ENCODE data around the gene CRIP3. TPM values are rescaled to one million over a fixed set of nuclear protein-coding genes. Genes with fewer than 3 reads are reported as not detected.

Gene CRIP3
- total and polyA plus RNA-seq, 2 of the 13 experiments (the other 11 are each of a cell fraction or from before 2014, with no cell fraction given), result 6.3 to 9.3 TPM

DNA sequence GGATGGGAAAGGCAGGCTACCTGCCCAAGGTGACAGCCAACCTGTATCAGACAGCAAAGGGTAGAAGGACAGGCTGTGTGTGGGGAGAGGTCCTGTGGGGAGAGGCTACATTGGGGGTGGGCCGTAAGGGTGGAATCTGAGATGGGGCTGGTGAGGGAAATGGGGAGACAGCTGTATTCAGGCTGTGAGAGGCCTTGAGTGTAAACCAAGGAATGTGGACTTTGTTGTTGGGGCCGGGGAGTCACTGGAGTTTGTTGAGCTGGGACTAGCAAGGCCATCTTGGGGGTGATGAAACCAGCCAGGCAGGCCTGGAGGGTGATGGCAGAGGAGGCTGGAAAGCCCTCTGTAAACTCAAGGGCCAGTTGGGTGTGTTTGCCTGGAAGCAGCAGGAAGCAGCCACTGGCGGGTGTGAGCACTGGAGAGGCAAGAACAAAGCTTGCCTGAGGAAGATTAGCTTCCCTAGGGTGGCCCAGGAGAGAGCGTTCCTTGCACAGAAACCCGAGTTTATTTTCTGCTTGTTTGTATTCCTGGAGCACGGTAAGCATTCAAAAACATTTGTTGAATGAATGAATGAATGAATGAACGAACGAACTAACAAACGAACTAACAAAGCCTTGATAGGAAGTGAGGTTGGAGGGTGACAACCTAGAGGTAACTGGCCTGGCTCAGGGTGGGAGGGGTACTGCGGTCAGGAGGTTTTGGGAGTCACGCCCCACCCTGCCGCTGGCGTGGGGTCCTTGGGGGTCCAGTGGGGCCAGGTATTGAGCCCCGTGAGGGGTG is 46.4 kb downstream of the CRIP3 start (continued):
- TF ChIP-seq, protein P1, sequence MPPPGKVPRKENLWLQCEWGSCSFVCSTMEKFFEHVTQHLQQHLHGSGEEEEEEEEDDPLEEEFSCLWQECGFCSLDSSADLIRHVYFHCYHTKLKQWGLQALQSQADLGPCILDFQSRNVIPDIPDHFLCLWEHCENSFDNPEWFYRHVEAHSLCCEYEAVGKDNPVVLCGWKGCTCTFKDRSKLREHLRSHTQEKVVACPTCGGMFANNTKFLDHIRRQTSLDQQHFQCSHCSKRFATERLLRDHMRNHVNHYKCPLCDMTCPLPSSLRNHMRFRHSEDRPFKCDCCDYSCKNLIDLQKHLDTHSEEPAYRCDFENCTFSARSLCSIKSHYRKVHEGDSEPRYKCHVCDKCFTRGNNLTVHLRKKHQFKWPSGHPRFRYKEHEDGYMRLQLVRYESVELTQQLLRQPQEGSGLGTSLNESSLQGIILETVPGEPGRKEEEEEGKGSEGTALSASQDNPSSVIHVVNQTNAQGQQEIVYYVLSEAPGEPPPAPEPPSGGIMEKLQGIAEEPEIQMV (CRISPR knock-in tag; IDR thresholded peaks at IDR 0.05; ENCODE audit: low read depth), result no peak
- TF ChIP-seq SAP130 (CRISPR knock-in tag; IDR thresholded peaks at IDR 0.05; ENCODE audit: low read depth) (0 out of 2 replicates have a peak, but pooled peaks have one; percentile 45), SOX13 (IDR thresholded peaks at IDR 0.05) (no peak), SOX13 (CRISPR knock-in tag; conservative IDR thresholded peaks at IDR 0.05 in 1 of 2, IDR thresholded peaks at IDR 0.05 in 1 of 2) (peak in 1 of 2 experiments; percentile 33; a peak in 1 of 4 replicates), NFIB (CRISPR knock-in tag; IDR thresholded peaks at IDR 0.05; ENCODE audit: borderline replicate concordance) (no peak)
- TF ChIP-seq, protein P2, sequence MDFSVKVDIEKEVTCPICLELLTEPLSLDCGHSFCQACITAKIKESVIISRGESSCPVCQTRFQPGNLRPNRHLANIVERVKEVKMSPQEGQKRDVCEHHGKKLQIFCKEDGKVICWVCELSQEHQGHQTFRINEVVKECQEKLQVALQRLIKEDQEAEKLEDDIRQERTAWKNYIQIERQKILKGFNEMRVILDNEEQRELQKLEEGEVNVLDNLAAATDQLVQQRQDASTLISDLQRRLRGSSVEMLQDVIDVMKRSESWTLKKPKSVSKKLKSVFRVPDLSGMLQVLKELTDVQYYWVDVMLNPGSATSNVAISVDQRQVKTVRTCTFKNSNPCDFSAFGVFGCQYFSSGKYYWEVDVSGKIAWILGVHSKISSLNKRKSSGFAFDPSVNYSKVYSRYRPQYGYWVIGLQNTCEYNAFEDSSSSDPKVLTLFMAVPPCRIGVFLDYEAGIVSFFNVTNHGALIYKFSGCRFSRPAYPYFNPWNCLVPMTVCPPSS (IDR thresholded peaks at IDR 0.05), result no peak

DNA sequence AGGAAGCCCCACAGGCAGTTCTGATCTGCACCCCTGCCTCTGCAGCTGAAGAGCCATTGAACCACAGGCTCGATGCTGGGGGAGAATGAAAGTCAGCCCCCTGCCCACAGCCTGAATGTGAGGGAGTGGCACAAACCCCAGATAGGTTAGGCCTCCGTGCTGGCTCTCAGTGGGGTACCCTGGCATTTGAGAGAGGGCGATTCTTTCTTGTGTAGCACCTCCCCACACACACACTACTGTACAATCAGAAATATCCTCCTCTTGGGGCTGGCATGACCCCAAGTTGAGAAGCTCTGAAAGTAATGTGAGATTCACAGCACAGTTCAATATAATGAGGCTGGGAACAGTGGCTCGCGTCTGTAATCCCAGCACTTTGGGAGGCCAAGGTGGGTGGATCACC is 47.4 kb downstream of the CRIP3 start:
- Histone ChIP-seq H3K27ac (ENCODE audit: extremely low read length, insufficient read depth, low read length) (no peak overlapping the region), H3K4me2 (ENCODE audit: low read depth, low read length) (no peak overlapping the region), H2AFZ (ENCODE audit: low read length) (no peak overlapping the region), H3K4me1 (ENCODE audit: insufficient read depth, low read length) (peaks cover 68% of the 10 kb centered on the region), H3K36me3 (replicated peaks in 1 of 2; ENCODE audit: control insufficient read depth in 1 of 2, insufficient read depth in 2 of 2, low read length in 2 of 2) (no peaks in the 10 kb centered on the region), H3K27me3 (ENCODE audit: control insufficient read depth in 1 of 2, insufficient read depth in 2 of 2, low read length in 2 of 2) (peaks cover 2 to 22% of the 10 kb centered on the region in 2 experiments; a peak in 4 of 5 replicates), H3K4me3 (replicated peaks in 1 of 3; ENCODE audit: insufficient read depth in 1 of 3, low read depth in 2 of 3, low read length in 3 of 3) (no peak overlapping the region), H3K9me3 (ENCODE audit: low read length) (no peaks in the 10 kb centered on the region), H3K9ac (ENCODE audit: insufficient read depth, low read depth, low read length) (no peak overlapping the region), H4K20me1 (ENCODE audit: insufficient read depth, low read length) (no peaks in the 10 kb centered on the region), H3K79me2 (ENCODE audit: insufficient read depth, low read length) (no peaks in the 10 kb centered on the region)
- POLR2A ChIA-PET, result interaction anchor here (0.7 to 20.0 kb wide), 7 partner anchors 13 to 95 kb away, joined by 3 to 314 read pairs (median 5); partner anchors contain the start of gene DNPH1
- no peak for ATAC-seq
- intact Hi-C loops (cut with micrococcal nuclease; ENCODE audit: unreplicated experiment), result loop anchor here (5.0 to 10.0 kb wide), 3 partner anchors 164 to 246 kb away; partner anchors contain the start of gene ABCC10
- in situ Hi-C loops (cut with HindIII; ENCODE audit: extremely low pct_ligation_motif_present, low pct_unique_long_range_greater_than_20kb), result loop anchor here (5.0 kb wide), 3 partner anchors 71 to 236 kb away; no protein-coding TSS in a partner anchor
- no TSS peak for BruUV-seq (replicated peaks)
- CTCF ChIA-PET (ENCODE audit: low intra/inter-chr PET ratio, low total read pairs), result no interaction called here
- no peak for DNase-seq (ENCODE audit: low spot score)
- no peak for FAIRE-seq
- WGBS (ENCODE audit: low lambda C conversion rate), result 39% methylated on average over 4 of the region's 5 CpGs
- TF ChIP-seq, protein P3, sequence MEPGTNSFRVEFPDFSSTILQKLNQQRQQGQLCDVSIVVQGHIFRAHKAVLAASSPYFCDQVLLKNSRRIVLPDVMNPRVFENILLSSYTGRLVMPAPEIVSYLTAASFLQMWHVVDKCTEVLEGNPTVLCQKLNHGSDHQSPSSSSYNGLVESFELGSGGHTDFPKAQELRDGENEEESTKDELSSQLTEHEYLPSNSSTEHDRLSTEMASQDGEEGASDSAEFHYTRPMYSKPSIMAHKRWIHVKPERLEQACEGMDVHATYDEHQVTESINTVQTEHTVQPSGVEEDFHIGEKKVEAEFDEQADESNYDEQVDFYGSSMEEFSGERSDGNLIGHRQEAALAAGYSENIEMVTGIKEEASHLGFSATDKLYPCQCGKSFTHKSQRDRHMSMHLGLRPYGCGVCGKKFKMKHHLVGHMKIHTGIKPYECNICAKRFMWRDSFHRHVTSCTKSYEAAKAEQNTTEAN (CRISPR knock-in tag; conservative IDR thresholded peaks at IDR 0.05), result no peak
- TF ChIP-seq, protein P4, sequence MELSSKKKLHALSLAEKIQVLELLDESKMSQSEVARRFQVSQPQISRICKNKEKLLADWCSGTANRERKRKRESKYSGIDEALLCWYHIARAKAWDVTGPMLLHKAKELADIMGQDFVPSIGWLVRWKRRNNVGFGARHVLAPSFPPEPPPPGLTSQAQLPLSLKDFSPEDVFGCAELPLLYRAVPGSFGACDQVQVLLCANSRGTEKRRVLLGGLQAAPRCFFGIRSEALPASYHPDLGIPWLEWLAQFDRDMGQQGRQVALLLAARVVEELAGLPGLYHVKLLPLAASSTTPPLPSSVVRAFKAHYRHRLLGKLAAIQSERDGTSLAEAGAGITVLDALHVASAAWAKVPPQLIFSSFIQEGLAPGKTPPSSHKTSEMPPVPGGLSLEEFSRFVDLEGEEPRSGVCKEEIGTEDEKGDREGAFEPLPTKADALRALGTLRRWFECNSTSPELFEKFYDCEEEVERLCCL (CRISPR knock-in tag; IDR thresholded peaks at IDR 0.05; ENCODE audit: borderline replicate concordance), result no peak
- TF ChIP-seq ZNF451 (CRISPR knock-in tag; IDR thresholded peaks at IDR 0.05) (no peak), KDM1A (CRISPR knock-in tag; IDR thresholded peaks at IDR 0.05) (no peak), JUN (CRISPR knock-in tag; IDR thresholded peaks at IDR 0.05) (no peak), GABPA (IDR thresholded peaks at IDR 0.05; ENCODE audit: low read depth, low read length) (no peak), GABPA (CRISPR knock-in tag; IDR thresholded peaks at IDR 0.05; ENCODE audit: low read depth) (no peak)
- TF ChIP-seq, protein P5, sequence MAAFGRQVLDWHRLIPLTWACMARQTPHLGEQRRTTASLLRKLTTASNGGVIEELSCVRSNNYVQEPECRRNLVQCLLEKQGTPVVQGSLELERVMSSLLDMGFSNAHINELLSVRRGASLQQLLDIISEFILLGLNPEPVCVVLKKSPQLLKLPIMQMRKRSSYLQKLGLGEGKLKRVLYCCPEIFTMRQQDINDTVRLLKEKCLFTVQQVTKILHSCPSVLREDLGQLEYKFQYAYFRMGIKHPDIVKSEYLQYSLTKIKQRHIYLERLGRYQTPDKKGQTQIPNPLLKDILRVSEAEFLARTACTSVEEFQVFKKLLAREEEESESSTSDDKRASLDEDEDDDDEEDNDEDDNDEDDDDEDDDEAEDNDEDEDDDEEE (CRISPR knock-in tag; IDR thresholded peaks at IDR 0.05), result no peak
- TF ChIP-seq, protein P6, sequence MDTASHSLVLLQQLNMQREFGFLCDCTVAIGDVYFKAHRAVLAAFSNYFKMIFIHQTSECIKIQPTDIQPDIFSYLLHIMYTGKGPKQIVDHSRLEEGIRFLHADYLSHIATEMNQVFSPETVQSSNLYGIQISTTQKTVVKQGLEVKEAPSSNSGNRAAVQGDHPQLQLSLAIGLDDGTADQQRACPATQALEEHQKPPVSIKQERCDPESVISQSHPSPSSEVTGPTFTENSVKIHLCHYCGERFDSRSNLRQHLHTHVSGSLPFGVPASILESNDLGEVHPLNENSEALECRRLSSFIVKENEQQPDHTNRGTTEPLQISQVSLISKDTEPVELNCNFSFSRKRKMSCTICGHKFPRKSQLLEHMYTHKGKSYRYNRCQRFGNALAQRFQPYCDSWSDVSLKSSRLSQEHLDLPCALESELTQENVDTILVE (CRISPR knock-in tag; IDR thresholded peaks at IDR 0.05), result no peak
